Rectal smooth muscle tissue (tissue), 1 donor: ENCODE measurements around the gene SMLR1.

ENCODE experiments used
- H3K27ac ChIP-seq: one replicate; pipeline ENCODE4 v1.7.0; 2013; ENCODE audit warnings: low read depth, low read length, inconsistent platforms
- H3K27me3 ChIP-seq: one replicate; pipeline ENCODE4 v1.7.0; 2013; ENCODE audit warnings: low read length; ENCODE audit not compliant: control insufficient read depth, insufficient read depth
- H3K36me3 ChIP-seq: one replicate; pipeline ENCODE4 v1.7.0; 2013; ENCODE audit warnings: low read length; ENCODE audit not compliant: control insufficient read depth, insufficient read depth
- H3K4me1 ChIP-seq: one replicate; pipeline ENCODE4 v1.7.0; 2013; ENCODE audit warnings: low read length; ENCODE audit not compliant: control insufficient read depth, insufficient read depth
- H3K4me3 ChIP-seq: one replicate; pipeline ENCODE4 v1.7.0; 2013; ENCODE audit warnings: low read length
- H3K9ac ChIP-seq: one replicate; pipeline ENCODE4 v1.7.0; 2013; ENCODE audit warnings: low read length

SMLR1 gene

GRCh38 chr6:130847001-130847910, 20.1 kb downstream of the SMLR1 start:
- Histone ChIP-seq H3K9ac (no peak overlapping the region), H3K4me1 (no peaks in the 10 kb centered on the region), H3K27ac (no peak overlapping the region), H3K4me3 (no peak overlapping the region), H3K36me3 (no peaks in the 10 kb centered on the region), H3K27me3 (no peaks in the 10 kb centered on the region)

GRCh38 chr6:130848945-130849344, 21.7 kb downstream of the SMLR1 start:
- no peaks in the 10 kb centered on the region for H3K36me3 ChIP-seq
- no peak overlapping the region for H3K4me3 ChIP-seq
- H3K4me1 ChIP-seq = no peaks in the 10 kb centered on the region
- H3K9ac ChIP-seq = no peak overlapping the region
- no peak overlapping the region for H3K27ac ChIP-seq
- H3K27me3 ChIP-seq = no peaks in the 10 kb centered on the region

GRCh38 chr6:130849594-130849993, 22.4 kb downstream of the SMLR1 start:
- H3K9ac ChIP-seq = no peak overlapping the region
- no peaks in the 10 kb centered on the region for H3K27me3 ChIP-seq
- no peak overlapping the region for H3K27ac ChIP-seq
- H3K4me3 ChIP-seq = no peak overlapping the region
- H3K36me3 ChIP-seq = no peaks in the 10 kb centered on the region
- H3K4me1 ChIP-seq = no peaks in the 10 kb centered on the region

GRCh38 chr6:130851026-130851425, 23.8 kb downstream of the SMLR1 start:
- Histone ChIP-seq H3K27me3 (no peaks in the 10 kb centered on the region), H3K4me1 (no peaks in the 10 kb centered on the region), H3K27ac (no peak overlapping the region), H3K9ac (no peak overlapping the region), H3K36me3 (no peaks in the 10 kb centered on the region), H3K4me3 (no peak overlapping the region)

- H3K4me1 ChIP-seq = no peaks in the 10 kb centered on the region
- no peaks in the 10 kb centered on the region for H3K27me3 ChIP-seq
- H3K9ac ChIP-seq = no peak overlapping the region
- no peak overlapping the region for H3K4me3 ChIP-seq
- no peaks in the 10 kb centered on the region for H3K36me3 ChIP-seq
- no peak overlapping the region for H3K27ac ChIP-seq
Observed at GRCh38 chr6:130852844-130853554, 25.8 kb downstream of the SMLR1 start.

- no peaks in the 10 kb centered on the region for H3K36me3 ChIP-seq
- no peak overlapping the region for H3K9ac ChIP-seq
- H3K4me1 ChIP-seq = no peaks in the 10 kb centered on the region
- H3K27me3 ChIP-seq = no peaks in the 10 kb centered on the region
- no peak overlapping the region for H3K27ac ChIP-seq
- H3K4me3 ChIP-seq = no peak overlapping the region
Observed at GRCh38 chr6:130853555-130854183, 26.5 kb downstream of the SMLR1 start.

- H3K27ac ChIP-seq = no peak overlapping the region
- H3K4me1 ChIP-seq = no peaks in the 10 kb centered on the region
- H3K36me3 ChIP-seq = no peaks in the 10 kb centered on the region
- no peak overlapping the region for H3K9ac ChIP-seq
- no peak overlapping the region for H3K4me3 ChIP-seq
- no peaks in the 10 kb centered on the region for H3K27me3 ChIP-seq
Observed at GRCh38 chr6:130858054-130858453, 30.8 kb downstream of the SMLR1 start.

GRCh38 chr6:130858498-130859160, 31.4 kb downstream of the SMLR1 start:
- Histone ChIP-seq H3K27ac (no peak overlapping the region), H3K4me3 (no peak overlapping the region), H3K36me3 (no peaks in the 10 kb centered on the region), H3K27me3 (no peaks in the 10 kb centered on the region), H3K4me1 (no peaks in the 10 kb centered on the region), H3K9ac (no peak overlapping the region)

GRCh38 chr6:130859161-130859867, 32.1 kb downstream of the SMLR1 start:
- no peak overlapping the region for H3K9ac ChIP-seq
- H3K4me1 ChIP-seq = no peaks in the 10 kb centered on the region
- peaks cover under 1% of the 10 kb centered on the region for H3K36me3 ChIP-seq
- H3K27ac ChIP-seq = no peak overlapping the region
- H3K4me3 ChIP-seq = no peak overlapping the region
- no peaks in the 10 kb centered on the region for H3K27me3 ChIP-seq

GRCh38 chr6:130862370-130862769, 35.2 kb downstream of the SMLR1 start:
- no peak overlapping the region for H3K27ac ChIP-seq
- H3K4me3 ChIP-seq = no peak overlapping the region
- H3K36me3 ChIP-seq = peaks cover 3% of the 10 kb centered on the region
- H3K4me1 ChIP-seq = no peaks in the 10 kb centered on the region
- H3K9ac ChIP-seq = no peak overlapping the region
- H3K27me3 ChIP-seq = no peaks in the 10 kb centered on the region

- H3K36me3 ChIP-seq = peaks cover 3% of the 10 kb centered on the region
- H3K27me3 ChIP-seq = no peaks in the 10 kb centered on the region
- no peak overlapping the region for H3K4me3 ChIP-seq
- no peak overlapping the region for H3K27ac ChIP-seq
- H3K4me1 ChIP-seq = no peaks in the 10 kb centered on the region
- H3K9ac ChIP-seq = no peak overlapping the region
Observed at GRCh38 chr6:130863415-130864230, 36.4 kb downstream of the SMLR1 start.
